Liver (tissue), 9 donors: ENCODE data around the gene ALDH5A1. TPM values are rescaled to one million over a fixed set of nuclear protein-coding genes. Genes with fewer than 3 reads are reported as not detected.

Experiments
- DNase-seq: peaks from one replicate; pipeline ENCODE4 v3.0.0-alpha.2; 2017; ENCODE audit warnings: low spot score
- H3K27ac ChIP-seq, 2 donors: one replicate each; pipeline ENCODE4 v1.7.0; 2013; ENCODE audit warnings: inconsistent platforms in 2 of 2, low read length in 2 of 2, control low read depth in 1 of 2, low read depth in 1 of 2, mild to moderate bottlenecking in 1 of 2
- H3K27me3 ChIP-seq, 4 donors: one replicate each; pipeline versions ENCODE4 v1.6.1 to v1.7.0; 2013; ENCODE audit warnings: low read length in 3 of 4, inconsistent platforms in 1 of 4, mild to moderate bottlenecking in 1 of 4, moderate library complexity in 1 of 4; ENCODE audit not compliant: control insufficient read depth in 4 of 4, insufficient read depth in 4 of 4
- H3K36me3 ChIP-seq, 4 donors: one replicate each; pipeline versions ENCODE4 v1.6.1 to v1.7.0; 2013; ENCODE audit warnings: low read length in 3 of 4, mild to moderate bottlenecking in 3 of 4, low read depth in 1 of 4, moderate library complexity in 1 of 4; ENCODE audit not compliant: control insufficient read depth in 4 of 4, insufficient read depth in 3 of 4
- H3K4me1 ChIP-seq, 4 donors: one replicate each; pipeline versions ENCODE4 v1.6.1 to v1.7.0; 2013; ENCODE audit warnings: low read length in 3 of 4, mild to moderate bottlenecking in 3 of 4, moderate library complexity in 1 of 4; ENCODE audit not compliant: control insufficient read depth in 4 of 4, insufficient read depth in 4 of 4
- H3K4me3 ChIP-seq, 3 donors: one replicate each; pipeline versions ENCODE4 v1.6.1 to v1.7.0; 2013; ENCODE audit warnings: low read length in 3 of 3, control low read depth in 1 of 3, low read depth in 1 of 3, mild to moderate bottlenecking in 1 of 3
- H3K9ac ChIP-seq, 2 donors: one replicate each; pipeline ENCODE4 v1.7.0; 2013; ENCODE audit warnings: low read length in 2 of 2, mild to moderate bottlenecking in 2 of 2, moderate library complexity in 2 of 2, control low read depth in 1 of 2, low read depth in 1 of 2
- H3K9me3 ChIP-seq, 4 donors: one replicate each; pipeline versions ENCODE4 v1.6.1 to v1.7.0; 2013; ENCODE audit warnings: low read length in 3 of 4; ENCODE audit not compliant: control insufficient read depth in 4 of 4
- ATF3 ChIP-seq: IDR thresholded peaks from 2 replicates; pipeline ENCODE4 v1.6.1; 2016; ENCODE audit warnings: antibody characterized with exemption
- EGR1 ChIP-seq, 2 donors: IDR thresholded peaks; 2 replicates each; pipeline ENCODE4 v1.6.1; 2016 to 2018; ENCODE audit warnings: antibody characterized with exemption in 2 of 2, low read depth in 2 of 2
- FOXA1 ChIP-seq: IDR thresholded peaks from 2 replicates; pipeline ENCODE4 v1.6.1; 2016; ENCODE audit warnings: antibody characterized with exemption
- FOXA2 ChIP-seq: IDR thresholded peaks from 2 replicates; pipeline ENCODE4 v1.6.1; 2016; ENCODE audit warnings: antibody characterized with exemption
- HNF4A ChIP-seq, 2 donors: conservative IDR thresholded peaks; 2 replicates each; pipeline ENCODE4 v1.6.1; 2016; ENCODE audit warnings: antibody characterized with exemption in 2 of 2, mild to moderate bottlenecking in 2 of 2
- HNF4G ChIP-seq: IDR thresholded peaks from 2 replicates; pipeline ENCODE4 v1.6.1; 2016; ENCODE audit warnings: antibody characterized with exemption
- JUND ChIP-seq, 2 donors: IDR thresholded peaks; 2 replicates each; pipeline ENCODE4 v1.6.1; 2016; ENCODE audit warnings: antibody characterized with exemption in 2 of 2
- NR2F2 ChIP-seq: IDR thresholded peaks from 2 replicates; pipeline ENCODE4 v1.6.1; 2016; ENCODE audit warnings: antibody characterized with exemption
- RAD21 ChIP-seq, 2 donors: IDR thresholded peaks; 2 replicates each; pipeline ENCODE4 v1.6.1; 2016; ENCODE audit warnings: antibody characterized with exemption in 2 of 2, mild to moderate bottlenecking in 2 of 2
- REST ChIP-seq: IDR thresholded peaks from 2 replicates; pipeline ENCODE4 v1.6.1; 2016; ENCODE audit warnings: antibody characterized with exemption, mild to moderate bottlenecking
- RXRA ChIP-seq, 2 donors: IDR thresholded peaks; 2 replicates each; pipeline ENCODE4 v1.6.1; 2017 to 2018; ENCODE audit warnings: antibody characterized with exemption in 2 of 2, mild to moderate bottlenecking in 1 of 2
- SP1 ChIP-seq: IDR thresholded peaks from 2 replicates; pipeline ENCODE4 v1.6.1; 2018; ENCODE audit warnings: antibody characterized with exemption, mild to moderate bottlenecking
- TAF1 ChIP-seq: conservative IDR thresholded peaks from 2 replicates; pipeline ENCODE4 v1.6.1; 2016; ENCODE audit warnings: antibody characterized with exemption, mild to moderate bottlenecking
- YY1 ChIP-seq: IDR thresholded peaks from 2 replicates; pipeline ENCODE4 v1.6.1; 2016; ENCODE audit warnings: antibody characterized with exemption, mild to moderate bottlenecking
- ZBTB33 ChIP-seq: IDR thresholded peaks from 2 replicates; pipeline ENCODE4 v1.6.1; 2016; ENCODE audit warnings: antibody characterized with exemption
- WGBS: extraction: QIAGEN DNeasy Blood & Tissue Kit; methylation state at CpG from one replicate; pipeline ENCODE4 v1.1.7; 2013; 5-methylcytosine and 5-hydroxymethylcytosine counted together
- polyA plus RNA-seq, 2 donors: library from polyadenylated mRNA; stranded (reverse) in 1 of 2; unstranded in 1 of 2; fragments of 200-250 nt in 1 of 2; fragments of >200 nt in 1 of 2; fragmentation: Nextera tagmentation in 1 of 2; extraction: Ambion mirVana in 1 of 2; gene quantifications; one replicate each; pipeline versions ENCODE4 v1.2.1 to v1.2.3, GENCODE V29; 2013 to 2015
- total RNA-seq, 2 donors: library from RNA; depleted of rRNA; stranded (reverse); fragments of >200 nt; gene quantifications; one replicate each; pipeline ENCODE4 v1.2.3, GENCODE V29; 2014
- TF ChIP-seq, protein P1 (sequence below): fragments of 150-350 bp; IDR thresholded peaks from 2 replicates; pipeline ENCODE4 v1.5.1; 2017; ENCODE audit warnings: improper control_type of control experiment, low read depth, low read length; ENCODE audit not compliant: missing input control
- TF ChIP-seq, protein P2 (sequence below): IDR thresholded peaks from 2 replicates; pipeline ENCODE4 v1.6.1; 2016; ENCODE audit warnings: antibody characterized with exemption
- donor health status: healthy.
- donor health status: healthy.
- donor health status: healthy.
- donor health status: healthy.
- donor health status: healthy.

ALDH5A1 gene
- total and polyA plus RNA-seq, 4 donors = 18.2 to 26.8 (median 19.6) TPM

GRCh38 chr6:24583463-24584381 is 89.0 kb downstream of the ALDH5A1 start:
- Histone ChIP-seq H3K9me3 (no peaks in the 10 kb centered on the region), H3K4me3 (no peak overlapping the region), H3K27ac (no peak overlapping the region), H3K27me3 (no peaks in the 10 kb centered on the region), H3K4me1 (peaks cover 0 to 7% (median 3%) of the 10 kb centered on the region in 4 donors), H3K36me3 (no peaks in the 10 kb centered on the region), H3K9ac (no peak overlapping the region)
- DNase-seq = peak; percentile 70
- TF ChIP-seq NR2F2 (peak; percentile 97), TAF1 (no peak), HNF4A (conservative IDR thresholded peaks at IDR 0.05) (peak; percentile 6 to 54), RAD21 (IDR thresholded peaks at IDR 0.05) (peak; percentile 84 to 89), RXRA (IDR thresholded peaks at IDR 0.05) (peak in 1 of 2 donors; percentile 50), FOXA1 (no peak)
- TF ChIP-seq, protein P1, sequence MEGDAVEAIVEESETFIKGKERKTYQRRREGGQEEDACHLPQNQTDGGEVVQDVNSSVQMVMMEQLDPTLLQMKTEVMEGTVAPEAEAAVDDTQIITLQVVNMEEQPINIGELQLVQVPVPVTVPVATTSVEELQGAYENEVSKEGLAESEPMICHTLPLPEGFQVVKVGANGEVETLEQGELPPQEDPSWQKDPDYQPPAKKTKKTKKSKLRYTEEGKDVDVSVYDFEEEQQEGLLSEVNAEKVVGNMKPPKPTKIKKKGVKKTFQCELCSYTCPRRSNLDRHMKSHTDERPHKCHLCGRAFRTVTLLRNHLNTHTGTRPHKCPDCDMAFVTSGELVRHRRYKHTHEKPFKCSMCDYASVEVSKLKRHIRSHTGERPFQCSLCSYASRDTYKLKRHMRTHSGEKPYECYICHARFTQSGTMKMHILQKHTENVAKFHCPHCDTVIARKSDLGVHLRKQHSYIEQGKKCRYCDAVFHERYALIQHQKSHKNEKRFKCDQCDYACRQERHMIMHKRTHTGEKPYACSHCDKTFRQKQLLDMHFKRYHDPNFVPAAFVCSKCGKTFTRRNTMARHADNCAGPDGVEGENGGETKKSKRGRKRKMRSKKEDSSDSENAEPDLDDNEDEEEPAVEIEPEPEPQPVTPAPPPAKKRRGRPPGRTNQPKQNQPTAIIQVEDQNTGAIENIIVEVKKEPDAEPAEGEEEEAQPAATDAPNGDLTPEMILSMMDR = peak; percentile 69
- WGBS = 22% methylated on average over 15 of the region's 15 CpGs

GRCh38 chr6:24584382-24584720 is 89.6 kb downstream of the ALDH5A1 start:
- WGBS = 87% methylated on average over 2 of the region's 2 CpGs
- no peak for DNase-seq
- no peak for TF ChIP-seq YY1
- no peak for TF ChIP-seq RXRA (IDR thresholded peaks at IDR 0.05)
- no peak for TF ChIP-seq NR2F2
- TF ChIP-seq FOXA1 = no peak
- no peak for TF ChIP-seq REST
- TF ChIP-seq ATF3 = no peak
- TF ChIP-seq HNF4A (conservative IDR thresholded peaks at IDR 0.05) = no peak
- TF ChIP-seq HNF4G = no peak
- TF ChIP-seq SP1 = no peak
- TF ChIP-seq, protein P2, sequence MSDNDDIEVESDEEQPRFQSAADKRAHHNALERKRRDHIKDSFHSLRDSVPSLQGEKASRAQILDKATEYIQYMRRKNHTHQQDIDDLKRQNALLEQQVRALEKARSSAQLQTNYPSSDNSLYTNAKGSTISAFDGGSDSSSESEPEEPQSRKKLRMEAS = no peak
- TF ChIP-seq JUND (IDR thresholded peaks at IDR 0.05) = no peak
- no peak for TF ChIP-seq EGR1 (IDR thresholded peaks at IDR 0.05; ENCODE audit: low read depth in 2 of 2)
- no peak for TF ChIP-seq FOXA2
- TF ChIP-seq, protein P1 = no peak
- no peak for TF ChIP-seq ZBTB33
- no peaks in the 10 kb centered on the region for H3K27me3 ChIP-seq
- no peaks in the 10 kb centered on the region for H3K9me3 ChIP-seq
- H3K4me1 ChIP-seq = peaks cover 0 to 7% (median 3%) of the 10 kb centered on the region in 4 donors
- no peaks in the 10 kb centered on the region for H3K36me3 ChIP-seq
- H3K27ac ChIP-seq = no peak overlapping the region
- no peak overlapping the region for H3K4me3 ChIP-seq
- no peak overlapping the region for H3K9ac ChIP-seq
